HG03342 (cell line): Measurements from ENCODE around the gene POU2AF3.

Experiments used
- ATAC-seq: cut with Tn5 transposase; IDR thresholded peaks from one replicate; pipeline ENCODE4 v1.9.1; 2021; ENCODE audit warnings: mild to moderate bottlenecking, moderate library complexity; ENCODE audit not compliant: unreplicated experiment

Gene POU2AF3

DNA sequence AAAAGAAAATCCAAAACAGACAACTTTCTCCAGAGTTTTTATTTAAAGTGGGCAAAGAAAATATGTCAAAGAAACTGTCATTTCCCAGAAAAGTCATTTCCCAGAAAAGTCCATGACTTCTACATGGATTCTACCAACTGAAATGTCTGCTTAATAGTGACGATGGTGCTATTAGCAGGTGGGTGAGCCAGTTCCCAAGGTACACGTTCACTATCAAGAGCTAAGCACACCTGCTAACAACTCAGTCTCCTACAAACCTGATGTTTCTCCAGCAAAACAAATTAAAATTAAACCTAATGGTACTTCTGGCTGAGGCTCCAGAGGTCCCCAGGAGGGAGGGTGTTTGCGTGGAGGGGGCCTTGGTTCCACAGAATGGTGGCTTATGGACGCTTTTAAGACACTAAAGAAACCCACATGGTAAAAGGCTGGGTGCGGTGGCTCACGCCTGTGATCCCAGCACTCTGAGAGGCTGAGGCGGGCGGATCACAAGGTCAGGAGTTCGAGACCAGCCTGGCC lies 53.9 kb downstream of the POU2AF3 start:
- ATAC-seq: no peak

- no peak for ATAC-seq
These were observed 54.8 kb downstream of the POU2AF3 start for GRCh38 chr11:111352935-111353710.

GRCh38 chr11:111353776-111354600 lies 55.6 kb downstream of the POU2AF3 start:
- ATAC-seq: no peak

- ATAC-seq: no peak
These were observed 56.2 kb downstream of the POU2AF3 start for GRCh38 chr11:111354601-111354891.

- ATAC-seq: no peak
These were observed 56.8 kb downstream of the POU2AF3 start for GRCh38 chr11:111355101-111355500.

DNA sequence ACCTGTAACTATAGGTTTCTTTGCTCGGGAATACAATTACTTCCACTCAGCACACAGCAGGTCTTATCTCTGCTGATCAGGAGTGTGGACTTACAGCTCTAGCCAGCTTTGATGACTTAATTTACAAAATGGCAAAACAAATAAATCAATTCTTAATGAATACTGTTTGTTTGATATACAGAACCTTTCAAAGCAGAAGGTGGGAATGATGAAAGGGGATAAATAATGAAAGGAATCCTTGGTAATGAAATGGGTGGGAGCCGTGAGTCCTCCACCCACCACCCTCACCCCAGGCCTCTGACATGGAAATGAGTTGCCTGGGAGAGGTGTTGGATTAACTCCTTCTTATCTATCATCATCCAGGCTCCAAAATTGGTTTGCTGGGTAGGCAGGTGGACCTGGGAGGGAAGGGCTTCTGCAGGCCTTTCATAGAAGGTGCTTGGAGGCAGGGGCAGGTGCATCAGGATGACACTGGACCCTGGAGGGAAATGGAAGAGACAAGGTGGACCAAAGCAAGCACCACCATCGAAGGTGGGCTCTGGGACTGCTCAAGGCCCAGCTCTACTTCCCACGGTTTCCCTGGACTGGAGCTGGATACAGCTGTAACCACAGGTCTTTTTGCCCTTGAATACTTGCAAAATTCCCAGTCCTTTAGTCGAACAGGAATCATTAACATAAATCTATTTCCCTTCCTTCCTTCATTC lies 57.8 kb downstream of the POU2AF3 start:
- ATAC-seq: no peak

GRCh38 chr11:111356660-111357048 lies 58.3 kb downstream of the POU2AF3 start:
- no peak for ATAC-seq

DNA sequence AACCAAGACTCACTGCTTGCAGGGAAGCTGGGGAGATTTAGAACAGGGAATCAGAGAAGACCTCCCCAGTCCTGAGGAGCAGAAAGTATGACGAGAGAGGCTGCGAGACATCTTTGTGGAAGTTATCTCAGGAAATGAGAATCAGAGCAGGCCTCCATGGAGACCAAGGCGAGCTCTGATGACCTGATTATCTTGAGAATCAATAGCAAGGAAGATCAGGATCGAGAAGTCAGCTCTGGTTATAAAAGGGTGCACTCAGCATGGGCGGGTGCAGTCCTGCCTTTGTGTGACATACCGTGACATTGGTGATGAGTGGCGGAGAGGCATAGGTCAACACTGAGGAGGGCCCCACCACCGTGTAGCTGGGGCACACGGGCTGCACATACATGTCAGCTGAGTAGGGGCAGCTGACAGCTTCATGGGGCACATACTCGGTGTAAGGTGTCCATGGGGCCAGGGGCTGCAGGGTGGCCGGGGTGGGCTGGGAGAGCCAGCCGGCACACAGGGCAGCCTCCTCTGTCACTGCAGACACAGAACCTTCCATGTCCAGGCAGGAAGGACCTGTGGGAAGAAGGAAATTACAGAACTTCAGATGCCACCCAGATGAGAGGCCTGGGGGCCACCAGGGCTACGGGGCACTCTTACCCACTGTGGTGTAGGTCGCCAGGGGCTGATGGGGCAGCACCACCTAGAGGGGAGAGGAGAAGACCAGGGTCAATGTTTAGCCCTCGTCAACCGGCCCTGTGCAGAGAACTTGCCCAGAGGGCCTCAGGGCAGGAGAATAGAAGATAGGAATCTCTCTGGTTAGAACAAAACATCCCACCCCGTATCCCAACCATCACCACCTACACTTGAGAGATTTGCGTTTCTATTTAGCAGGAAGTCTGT lies 59.0 kb downstream of the POU2AF3 start:
- no peak for ATAC-seq
